Spleen (tissue), 7 donors: Measurements from ENCODE around the gene FGF19.

Experiments used
- POLR2A ChIP-seq, 3 donors: fragments of 450-650 bp; IDR thresholded peaks; one replicate each; pipeline ENCODE4 v1.5.1; 2017; ENCODE audit warnings: antibody characterized with exemption in 3 of 3, mild to moderate bottlenecking in 1 of 3
- POLR2AphosphoS5 ChIP-seq, 3 donors: sonication (generic); formaldehyde crosslinking; IDR thresholded peaks; one replicate each; pipeline ENCODE4 v1.5.1; 2017; ENCODE audit warnings: antibody characterized with exemption in 3 of 3
- TF ChIP-seq, protein P1 (sequence below), 11 experiments: fragments of 200-600 bp in 7 of 11; fragments of 450-650 bp in 4 of 11; sonication (generic) in 4 of 11; IDR thresholded peaks in 8 of 11; conservative IDR thresholded peaks in 3 of 11; 1 replicate in 7 of 11; 2 replicates in 4 of 11; pipeline versions ENCODE4 v1.4.0 to v1.8.0; 2016 to 2021; ENCODE audit warnings: antibody characterized with exemption in 11 of 11, inconsistent platforms in 4 of 11, mild to moderate bottlenecking in 1 of 11
- donor health status: DM: no; HTN: no; CAD: no; lungs with moderate emphysema.
- donor health status: DM: no; HTN: no; CAD: no.
- donor health status: DM: no; HTN: no; CAD: no.

GRCh38 chr11:69745201-69745600 lies 41.4 kb upstream of the FGF19 start:
- TF ChIP-seq, protein P1, sequence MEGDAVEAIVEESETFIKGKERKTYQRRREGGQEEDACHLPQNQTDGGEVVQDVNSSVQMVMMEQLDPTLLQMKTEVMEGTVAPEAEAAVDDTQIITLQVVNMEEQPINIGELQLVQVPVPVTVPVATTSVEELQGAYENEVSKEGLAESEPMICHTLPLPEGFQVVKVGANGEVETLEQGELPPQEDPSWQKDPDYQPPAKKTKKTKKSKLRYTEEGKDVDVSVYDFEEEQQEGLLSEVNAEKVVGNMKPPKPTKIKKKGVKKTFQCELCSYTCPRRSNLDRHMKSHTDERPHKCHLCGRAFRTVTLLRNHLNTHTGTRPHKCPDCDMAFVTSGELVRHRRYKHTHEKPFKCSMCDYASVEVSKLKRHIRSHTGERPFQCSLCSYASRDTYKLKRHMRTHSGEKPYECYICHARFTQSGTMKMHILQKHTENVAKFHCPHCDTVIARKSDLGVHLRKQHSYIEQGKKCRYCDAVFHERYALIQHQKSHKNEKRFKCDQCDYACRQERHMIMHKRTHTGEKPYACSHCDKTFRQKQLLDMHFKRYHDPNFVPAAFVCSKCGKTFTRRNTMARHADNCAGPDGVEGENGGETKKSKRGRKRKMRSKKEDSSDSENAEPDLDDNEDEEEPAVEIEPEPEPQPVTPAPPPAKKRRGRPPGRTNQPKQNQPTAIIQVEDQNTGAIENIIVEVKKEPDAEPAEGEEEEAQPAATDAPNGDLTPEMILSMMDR (IDR thresholded peaks at IDR 0.05 in 8 of 11, conservative IDR thresholded peaks at IDR 0.05 in 3 of 11) = no peak
- TF ChIP-seq POLR2AphosphoS5 (IDR thresholded peaks at IDR 0.05) = no peak
- no peak for TF ChIP-seq POLR2A (IDR thresholded peaks at IDR 0.05)
